Measurements from ENCODE around the gene ANKMY2.
A peak's percentile ranks its signal among the peaks of the same experiment; 100 is the strongest.
"Not testable (repeated sequence)": the region's sequence is repeated elsewhere in the genome, so short reads cannot be mapped to it uniquely, and the experiment has no call there.

ANKMY2 gene

DNA sequence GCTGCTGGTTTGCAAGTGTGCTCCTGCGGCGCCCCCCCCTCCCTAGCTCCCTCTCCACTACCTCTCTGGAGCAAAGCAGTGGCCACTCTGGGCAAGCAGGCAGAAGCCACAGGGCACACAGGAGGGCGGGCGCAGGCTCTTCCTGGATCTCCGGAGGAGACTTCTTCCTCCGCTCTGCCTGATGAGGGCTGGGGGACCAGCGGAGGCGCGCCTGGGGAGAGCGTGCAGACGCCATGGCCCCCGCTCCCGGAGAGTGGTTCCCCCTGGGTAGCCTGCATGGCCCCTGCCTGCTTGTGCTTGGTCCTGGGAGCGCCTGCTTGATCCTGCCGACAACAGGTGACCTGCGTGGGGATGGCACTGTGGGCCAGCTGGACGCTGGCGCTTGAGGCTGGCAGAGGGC lies 29.0 kb downstream of the ANKMY2 start:
- FAIRE-seq = no peak

DNA sequence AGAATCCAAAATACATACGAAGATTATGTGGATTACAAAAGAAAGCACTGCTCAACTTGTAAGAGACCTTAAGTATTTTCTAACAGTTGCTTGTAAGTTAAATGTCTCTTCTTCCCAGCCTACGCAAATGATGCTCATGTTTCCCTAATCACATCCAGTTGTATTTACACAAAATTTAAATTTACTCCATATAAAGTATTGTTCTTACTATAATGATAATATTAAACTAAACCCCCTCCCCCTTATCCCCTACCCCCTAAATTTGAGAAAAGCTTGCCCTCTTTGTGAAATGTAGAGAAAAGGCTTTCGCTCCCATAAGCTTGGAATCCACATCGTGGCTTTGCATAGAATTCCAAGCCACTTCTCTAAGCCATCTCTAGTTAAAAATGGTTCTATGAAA lies 29.4 kb downstream of the ANKMY2 start:
- no peak for FAIRE-seq

DNA sequence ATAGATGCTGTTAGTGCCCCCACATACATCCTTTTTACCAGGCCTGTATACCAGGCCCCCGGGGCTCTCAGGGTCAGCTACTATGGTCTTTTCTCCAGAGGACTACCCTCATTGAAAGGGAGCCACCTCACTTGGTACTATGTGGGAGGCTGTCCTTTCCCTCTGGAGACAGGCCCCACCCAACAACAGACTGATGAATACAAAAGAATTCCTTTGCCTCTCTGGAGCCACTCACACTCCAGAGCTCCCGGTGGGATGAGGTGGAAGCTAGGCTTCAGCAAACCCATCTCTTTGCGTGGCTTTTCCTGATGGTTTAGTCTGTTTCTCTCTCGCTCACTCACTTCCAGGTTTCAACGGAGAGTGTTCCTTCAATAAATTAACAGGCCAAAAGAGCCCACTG lies 30.3 kb downstream of the ANKMY2 start:
- no peak for FAIRE-seq

DNA sequence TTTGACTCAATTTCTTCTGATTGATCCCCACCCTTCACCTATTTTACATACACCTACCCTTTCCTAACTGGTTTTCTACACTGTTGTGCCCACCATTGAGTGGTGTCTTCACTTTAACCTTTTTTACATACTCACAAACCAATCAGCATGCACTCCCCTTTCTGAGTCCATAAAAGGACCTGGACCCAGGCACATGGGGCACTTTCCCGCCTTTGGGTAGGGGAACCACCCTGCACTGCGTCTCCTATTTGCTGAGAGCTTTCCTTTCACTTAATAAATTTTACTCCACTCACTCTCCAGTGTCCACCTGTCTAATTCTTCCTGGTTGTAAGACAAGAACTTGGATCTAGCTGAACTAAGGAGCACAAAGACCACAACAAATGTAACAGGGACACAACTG lies 33.8 kb downstream of the ANKMY2 start:
- no peak for FAIRE-seq

DNA sequence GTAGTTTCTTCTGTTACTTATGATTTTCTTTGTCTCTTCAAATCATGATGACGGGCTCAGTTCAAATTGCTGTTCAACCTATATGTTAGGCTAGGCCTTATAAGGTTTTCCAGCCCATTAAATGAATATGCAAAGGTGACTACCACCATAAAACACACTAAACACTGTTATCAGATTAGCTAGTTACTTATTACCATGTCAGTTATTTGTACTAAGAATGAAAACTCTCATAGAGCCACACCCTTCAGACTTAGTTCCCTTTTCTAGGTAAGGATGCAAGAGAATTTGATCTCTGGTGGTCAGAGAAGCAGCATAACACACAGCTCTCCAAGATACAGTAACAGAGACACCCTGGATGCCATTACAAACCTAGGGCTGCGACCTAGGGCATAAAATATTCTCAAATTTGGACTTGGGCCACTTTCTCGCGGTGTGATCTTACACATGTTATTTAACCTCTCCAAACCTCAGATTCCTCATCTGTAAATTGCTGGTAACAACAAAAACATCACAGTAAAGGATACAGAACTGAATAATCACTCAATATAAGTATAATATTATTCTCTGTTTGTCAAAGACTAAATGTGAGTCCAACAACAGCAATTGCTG lies 35.6 kb downstream of the ANKMY2 start:
- FAIRE-seq = no peak

DNA sequence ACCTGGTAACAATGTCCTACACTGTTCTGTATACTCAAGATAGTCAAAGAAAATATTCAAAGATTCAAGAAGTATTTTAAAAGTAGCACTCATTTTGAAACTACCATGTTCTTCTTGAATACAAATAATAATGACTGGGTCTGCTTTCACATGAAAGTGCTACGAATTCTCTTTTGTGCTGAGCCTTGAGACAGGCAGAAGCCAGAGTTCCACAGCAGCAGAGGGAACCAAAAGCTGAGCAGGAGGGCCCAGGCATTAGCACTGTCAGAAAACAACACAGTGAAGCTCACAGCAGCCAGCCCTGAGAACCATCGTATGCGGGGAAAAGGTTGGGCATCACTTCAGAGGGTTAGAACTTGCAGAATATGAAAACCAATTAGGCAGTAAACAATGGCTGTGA lies 38.9 kb downstream of the ANKMY2 start:
- no peak for FAIRE-seq

DNA sequence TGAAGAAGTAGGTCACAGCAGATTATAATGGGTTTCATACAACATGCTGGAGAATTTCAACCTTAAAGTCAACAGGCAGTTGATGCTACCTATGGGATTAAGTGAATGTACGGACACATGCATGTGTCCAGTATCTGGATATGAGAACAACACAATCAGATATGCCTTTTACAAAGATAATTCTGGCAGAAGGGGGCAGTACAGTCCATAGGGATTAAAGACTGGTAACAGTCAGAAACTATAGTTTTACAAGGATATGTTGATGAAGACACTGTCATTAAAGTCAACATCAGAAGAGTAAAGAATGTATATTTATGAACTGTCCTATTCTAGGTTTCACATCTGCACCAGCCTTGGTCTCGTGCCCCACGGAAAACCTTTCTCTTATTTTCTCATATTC lies 41.5 kb downstream of the ANKMY2 start:
- no peak for FAIRE-seq

DNA sequence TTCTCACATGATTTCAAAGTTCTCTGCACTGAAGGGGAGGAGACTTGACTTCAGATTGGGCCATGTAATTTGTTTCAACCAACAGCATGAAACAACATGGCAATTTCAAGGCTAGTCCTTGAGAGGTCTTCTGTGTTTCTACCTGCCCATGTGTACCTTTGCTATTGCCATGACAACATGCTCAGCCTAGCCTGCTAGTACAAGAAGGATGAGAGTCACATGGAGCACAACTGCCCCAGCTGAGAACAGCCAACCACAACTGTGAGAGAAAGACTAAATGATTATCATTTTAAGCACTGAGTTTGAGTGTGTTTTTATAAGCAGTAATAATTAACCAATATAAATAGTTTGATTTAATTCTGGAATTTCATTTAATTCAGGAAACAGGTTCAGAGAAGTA lies 41.9 kb downstream of the ANKMY2 start:
- no peak for FAIRE-seq

DNA sequence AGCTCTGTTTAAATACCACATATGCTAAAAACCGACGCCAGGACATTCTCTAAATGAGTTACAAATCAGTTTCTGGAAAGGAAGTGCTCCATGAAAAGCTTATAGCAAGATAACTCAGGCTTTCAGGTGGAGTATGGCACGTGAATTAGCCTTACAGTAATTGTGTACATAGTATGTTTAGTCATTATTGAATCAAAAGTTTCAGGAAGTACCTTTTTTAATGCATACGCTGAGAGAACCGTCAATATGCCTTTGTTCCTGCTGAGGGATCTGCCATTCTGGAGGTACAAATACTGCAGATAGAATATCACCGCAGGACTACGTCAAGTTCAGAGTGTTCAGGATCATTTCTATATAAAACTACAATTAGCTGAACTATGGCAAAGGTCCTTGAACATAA lies 45.7 kb downstream of the ANKMY2 start:
- no peak for FAIRE-seq

DNA sequence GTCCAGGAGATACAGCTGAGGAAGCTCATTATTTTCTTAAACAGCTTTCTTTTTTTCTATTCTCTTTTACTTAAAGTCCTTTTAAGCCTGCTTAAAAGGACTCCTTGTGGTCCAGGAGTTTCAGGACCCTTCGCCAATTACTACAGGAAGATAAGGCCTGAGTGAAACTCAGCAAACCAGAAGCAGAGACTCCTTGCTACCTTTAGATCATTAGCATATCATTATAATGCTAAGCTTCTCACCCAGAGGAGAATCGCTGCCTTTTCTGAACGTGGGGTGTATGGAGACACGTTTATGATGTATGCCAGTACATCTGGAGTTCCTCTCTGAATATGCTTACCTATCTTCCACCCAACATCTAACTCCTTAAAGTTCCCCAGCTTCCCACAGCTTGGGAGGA lies 47.5 kb downstream of the ANKMY2 start:
- FAIRE-seq = no peak

DNA sequence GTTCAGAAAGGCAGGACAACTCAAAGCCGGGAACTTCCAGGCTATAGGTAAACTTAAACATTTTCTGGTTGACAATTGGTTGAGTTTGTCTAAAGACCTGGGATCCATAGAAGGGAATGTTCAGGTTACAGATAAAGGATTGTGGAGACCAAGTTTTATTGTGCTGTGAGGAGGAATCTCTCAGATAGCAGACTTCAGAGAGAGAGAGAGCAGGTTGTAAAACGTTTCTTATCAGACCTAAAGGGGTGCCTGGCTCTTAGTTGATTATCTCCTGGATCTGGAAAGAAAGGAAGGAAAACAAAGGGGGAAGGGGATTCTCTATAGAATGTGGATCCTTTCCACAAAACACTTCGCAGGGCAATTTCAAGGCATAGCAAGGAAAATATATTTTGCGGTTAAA lies 50.0 kb downstream of the ANKMY2 start:
- not testable (repeated sequence) for FAIRE-seq

DNA sequence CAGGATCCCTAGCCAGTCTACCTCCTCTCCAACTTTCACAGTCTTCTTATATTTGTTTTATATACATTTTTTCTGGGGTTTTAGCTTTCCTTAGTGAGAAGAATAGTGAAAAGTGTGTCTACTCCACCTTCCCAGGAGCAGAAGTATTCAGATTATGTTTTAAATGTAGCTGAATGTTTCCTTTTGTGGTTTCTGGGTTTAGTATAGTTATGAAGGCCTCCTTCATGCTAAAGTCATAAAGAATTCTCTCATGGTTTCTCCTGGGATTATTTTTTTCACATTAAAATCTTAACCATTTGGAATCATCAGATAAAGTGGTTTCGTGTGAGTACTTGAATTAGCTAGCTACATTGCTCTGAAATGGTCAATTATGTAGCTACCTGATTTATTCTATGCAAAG lies 50.9 kb downstream of the ANKMY2 start:
- FAIRE-seq = no peak

DNA sequence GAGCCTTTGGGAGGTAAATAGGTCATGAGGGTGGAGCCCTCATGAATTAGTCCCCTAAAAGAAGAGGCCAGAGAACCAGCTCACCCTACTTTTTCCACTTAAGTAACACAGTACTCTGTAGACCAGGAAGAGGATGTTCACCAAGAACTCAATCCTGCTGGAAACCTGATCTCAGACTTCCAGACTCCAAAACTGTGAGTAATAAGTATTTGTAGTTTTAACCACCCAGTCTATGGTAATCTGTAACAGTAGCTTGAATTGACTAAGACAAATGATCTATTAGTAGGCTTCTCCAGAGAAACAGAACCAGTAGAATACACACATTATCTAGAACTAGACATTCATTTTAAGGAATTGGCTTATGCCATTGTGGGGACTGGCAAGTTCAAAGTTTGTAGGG lies 51.5 kb downstream of the ANKMY2 start:
- FAIRE-seq = no peak

DNA sequence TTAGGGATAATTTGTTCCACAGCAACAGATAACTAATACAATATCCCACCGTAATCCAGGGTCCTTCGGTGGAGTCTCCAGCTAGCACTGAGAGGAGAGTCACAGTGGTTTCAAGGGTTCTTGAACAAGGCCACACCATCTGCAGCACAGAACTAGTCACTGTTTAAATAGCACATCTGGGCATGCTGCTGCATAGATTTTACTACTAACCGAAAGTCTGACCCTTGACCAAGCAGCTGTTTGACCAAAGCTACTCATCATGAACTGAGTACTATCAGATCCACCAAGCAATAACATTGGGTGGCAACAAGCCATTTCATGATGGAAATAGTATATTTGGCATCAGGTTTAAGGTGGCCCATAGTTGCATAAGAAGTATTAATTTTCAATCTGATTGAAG lies 53.2 kb downstream of the ANKMY2 start:
- no peak for FAIRE-seq

DNA sequence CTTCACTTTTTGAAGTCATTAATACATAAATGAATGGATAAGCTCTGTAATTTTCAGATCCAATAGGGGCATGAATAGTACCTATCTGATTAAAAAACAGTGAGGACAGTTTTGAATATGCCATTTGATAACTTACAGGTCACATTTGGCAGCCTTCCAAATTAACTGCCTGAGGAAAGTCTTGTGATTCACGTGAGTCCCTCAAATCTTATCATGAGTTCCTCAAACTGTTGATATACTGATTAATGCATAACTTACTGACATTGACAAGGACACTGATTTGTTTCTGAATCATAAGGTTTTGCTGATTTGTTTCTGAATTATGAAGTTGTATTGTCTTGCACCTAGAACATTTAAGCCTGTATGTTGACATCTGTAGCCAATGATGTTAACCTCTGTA lies 55.1 kb downstream of the ANKMY2 start:
- no peak for FAIRE-seq

DNA sequence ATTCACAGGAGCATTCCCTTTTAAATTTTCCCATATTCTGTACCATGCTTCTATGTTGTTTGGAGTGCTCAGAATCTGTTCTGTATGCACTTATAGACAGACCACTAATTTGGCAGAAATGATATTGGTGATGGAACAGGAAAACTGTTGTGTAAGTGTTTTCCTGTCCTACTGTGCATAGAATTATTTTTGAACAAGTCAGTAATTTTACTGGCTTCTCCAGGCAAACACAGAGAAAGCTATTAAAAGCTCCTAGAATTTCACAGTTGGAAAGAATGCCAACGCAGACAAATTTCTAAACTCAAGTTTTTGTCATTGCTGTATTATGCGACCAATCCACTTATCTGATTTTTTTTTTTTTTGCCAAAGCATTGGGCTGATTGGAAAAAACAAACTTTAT lies 55.7 kb downstream of the ANKMY2 start:
- no peak for FAIRE-seq

DNA sequence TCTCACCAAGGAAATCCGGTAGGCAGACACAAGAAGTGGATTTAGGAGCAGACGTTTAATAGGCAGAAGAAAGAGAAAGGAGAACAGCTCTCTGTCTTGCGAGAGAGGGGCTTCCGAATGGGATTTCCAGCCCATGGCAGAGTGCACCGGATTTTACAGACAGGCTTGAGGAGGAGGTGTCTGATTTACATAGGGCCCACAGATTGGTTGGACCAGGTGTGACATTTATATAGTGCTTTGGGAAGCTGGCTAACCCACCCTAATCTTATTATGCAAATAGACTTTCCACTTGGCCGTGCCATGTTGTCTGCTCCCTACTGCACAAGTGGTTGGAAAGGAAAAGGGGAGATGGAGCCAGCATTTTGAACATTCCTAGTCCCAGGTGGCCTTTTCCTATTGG lies 57.8 kb downstream of the ANKMY2 start:
- no peak for FAIRE-seq

DNA sequence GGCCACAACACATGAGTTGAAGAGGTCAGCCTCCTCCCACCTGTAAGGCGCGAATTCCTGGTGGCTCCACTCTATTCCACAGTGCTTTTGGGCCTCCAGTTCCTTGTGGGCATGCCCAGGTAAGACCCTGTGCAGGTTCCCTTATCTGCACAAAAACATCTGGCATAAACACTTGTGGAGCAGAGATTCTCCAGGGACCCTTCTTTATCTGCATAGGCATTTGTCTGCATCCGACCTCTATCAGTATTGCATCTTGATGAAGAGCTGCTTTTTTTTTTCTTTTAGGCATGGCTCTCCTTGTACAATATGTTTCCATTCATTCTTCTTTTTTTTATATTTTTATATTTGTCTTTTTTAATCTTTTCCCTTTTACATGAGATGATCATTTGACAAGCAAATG lies 58.4 kb downstream of the ANKMY2 start:
- FAIRE-seq = no peak

DNA sequence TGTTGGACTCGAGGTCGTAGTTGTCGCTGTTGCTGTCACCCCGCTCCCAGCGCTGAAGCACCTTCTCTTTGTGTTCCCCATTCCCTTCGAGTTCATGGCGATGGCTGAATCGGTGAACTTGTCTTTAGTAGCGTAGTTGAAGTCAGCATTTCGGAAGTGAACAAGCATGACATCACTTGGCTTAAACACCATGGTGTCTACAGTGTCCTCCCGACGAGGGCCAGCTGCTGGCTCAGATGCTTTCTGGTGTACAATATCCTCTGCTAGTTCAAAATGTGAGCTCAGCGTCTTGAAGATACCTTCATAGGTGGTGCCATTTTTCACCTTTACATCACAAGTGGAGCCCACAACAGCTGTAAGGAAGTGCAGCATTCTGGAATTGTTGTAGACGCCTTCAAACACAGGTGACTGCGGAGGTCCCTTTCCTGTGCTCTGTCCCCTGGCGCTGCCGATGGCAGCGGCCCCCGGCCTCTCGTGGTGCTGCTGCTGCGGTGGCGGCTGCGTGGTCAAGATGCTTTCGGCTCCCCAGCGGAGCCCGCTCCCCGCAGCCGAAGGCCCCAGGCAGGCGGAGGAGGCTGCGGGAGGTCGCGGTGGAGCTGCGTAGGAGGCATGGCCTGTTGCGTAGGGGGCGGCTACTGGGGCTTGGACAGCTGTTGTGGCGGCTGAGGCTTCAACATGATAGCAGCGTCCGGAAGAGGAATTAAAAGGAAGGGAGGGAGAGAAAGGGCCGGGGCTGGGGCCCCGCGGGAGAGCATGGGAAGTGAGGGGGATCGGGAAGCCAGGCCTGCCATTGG lies 59.3 kb downstream of the ANKMY2 start:
- FAIRE-seq = no peak

DNA sequence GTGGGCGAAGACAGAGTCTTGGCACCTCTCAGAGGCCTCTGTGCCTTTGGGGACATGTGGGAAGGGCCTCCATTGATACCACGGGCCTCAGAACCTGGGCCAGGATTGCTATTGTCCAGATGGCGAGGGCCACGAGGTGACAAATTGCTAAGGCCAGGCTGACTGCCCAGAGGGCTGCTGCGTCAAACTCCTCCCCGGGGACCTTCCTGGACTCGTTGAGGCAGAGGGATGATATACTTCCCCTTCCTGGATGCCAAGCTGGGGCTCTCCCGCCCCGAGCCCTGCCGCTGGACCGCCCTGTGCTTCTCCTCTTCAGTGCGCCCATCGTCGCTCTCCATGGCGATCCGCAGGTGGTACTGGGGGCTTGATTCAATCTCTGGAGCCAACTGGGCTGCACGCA lies 60.0 kb downstream of the ANKMY2 start:
- FAIRE-seq = no peak

DNA sequence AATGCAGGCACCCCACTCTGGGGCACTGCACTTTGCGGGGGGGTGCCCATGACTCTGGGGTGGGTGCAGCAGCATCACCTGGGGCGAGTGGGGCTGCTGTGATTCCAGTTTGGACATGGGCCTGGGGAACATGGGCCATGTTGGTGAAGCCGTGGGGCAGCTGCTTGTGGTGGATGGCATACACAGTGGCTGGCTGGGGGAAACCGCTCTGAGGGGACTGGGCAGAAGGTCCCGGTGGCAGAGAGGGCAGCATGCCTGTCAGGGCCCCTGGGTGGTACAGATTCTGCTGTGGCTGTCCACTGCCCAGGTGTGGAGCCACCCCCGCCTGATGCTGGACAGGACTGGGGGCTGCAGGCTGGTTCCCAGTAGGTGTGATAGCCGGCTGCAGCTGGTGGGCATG lies 61.7 kb downstream of the ANKMY2 start:
- no peak for FAIRE-seq

DNA sequence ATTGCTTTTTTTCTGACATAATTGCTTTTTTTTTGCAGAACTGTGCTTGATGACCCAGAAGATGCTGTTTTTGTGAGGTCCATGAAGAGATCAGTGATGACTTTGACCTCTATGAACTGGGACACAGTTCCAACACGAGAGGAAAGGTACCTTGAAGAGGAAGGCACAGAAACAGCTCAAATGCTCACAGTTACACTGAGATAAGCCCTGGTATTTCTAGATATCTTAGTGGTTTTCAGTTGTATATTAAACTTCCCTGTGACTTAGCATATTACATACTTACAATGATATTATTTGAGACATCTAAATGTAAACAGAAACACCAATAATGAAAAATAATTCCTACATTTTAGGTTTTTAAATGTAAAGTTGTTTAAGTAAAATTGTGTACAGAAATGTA lies 64.3 kb downstream of the ANKMY2 start:
- no peak for FAIRE-seq

DNA sequence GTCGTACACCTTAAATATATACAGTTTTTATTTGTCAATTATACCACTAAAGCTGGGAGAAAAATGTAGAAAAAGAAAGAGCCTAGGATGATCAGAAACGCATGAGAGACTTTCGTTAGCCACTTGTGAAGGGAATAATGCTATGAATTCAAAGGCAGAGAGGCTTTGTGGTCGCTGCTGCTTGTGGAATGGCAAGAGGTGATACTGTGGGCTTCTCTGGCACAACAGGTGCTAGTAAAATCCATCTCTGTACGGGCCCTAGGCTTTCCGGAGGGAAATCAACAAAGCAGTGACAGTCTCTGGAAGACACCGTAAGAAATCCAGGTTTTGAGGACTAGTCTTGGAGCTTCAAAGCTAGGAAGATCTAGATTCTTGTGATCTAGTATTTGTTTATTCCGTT lies 66.3 kb downstream of the ANKMY2 start:
- FAIRE-seq = no peak

DNA sequence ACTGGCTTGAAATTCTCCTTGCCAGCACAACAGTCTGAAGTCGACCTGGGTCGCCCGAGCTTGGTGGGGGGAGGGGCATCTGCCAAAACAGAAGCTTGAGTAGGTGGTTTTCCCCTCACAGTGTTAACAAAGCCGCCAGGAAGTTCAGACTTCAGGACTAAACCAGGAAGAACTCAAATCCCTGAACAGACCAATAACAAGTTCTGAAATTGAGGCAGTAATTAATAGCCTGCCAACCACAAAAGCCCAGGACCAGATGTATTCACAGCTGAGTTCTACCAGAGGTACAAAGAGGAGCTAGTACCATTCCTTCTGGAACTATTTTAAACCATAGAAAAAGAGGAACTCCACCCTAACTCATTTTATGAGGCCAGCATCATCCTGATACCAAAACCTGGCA lies 73.6 kb downstream of the ANKMY2 start:
- FAIRE-seq = no peak

DNA sequence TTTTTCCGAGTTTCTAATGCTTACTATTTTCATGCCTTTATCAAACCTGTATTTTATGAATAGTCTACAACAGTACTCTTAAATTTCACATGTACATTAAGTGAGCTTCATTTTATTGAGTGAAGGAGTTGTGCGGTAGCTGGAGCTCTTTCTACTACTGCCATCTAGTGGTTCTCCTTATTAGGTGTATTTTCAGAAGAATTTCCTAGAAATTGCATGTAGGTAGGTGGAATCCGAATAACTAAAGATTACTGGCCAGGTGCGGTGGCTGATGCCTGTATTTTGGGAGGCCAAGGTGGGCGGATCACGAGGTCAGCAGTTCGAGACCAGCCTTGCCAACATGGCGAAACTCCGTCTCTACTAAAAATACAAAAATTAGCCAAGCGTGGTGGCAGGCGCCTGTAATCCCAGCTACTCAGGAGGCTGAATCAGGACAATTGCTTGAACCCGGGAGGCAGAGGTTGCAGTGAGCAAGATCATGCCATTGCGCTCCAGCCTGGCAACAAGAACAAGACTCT lies 80.6 kb downstream of the ANKMY2 start:
- FAIRE-seq = peak; percentile 58
